Mucosa of descending colon (tissue), 3 donors: Measurements from ENCODE around the gene MUSK. TPM values are rescaled to one million over a fixed set of nuclear protein-coding genes. Genes with fewer than 3 reads are reported as not detected.
"Not testable (repeated sequence)": the region's sequence is repeated elsewhere in the genome, so short reads cannot be mapped to it uniquely, and the experiment has no call there.

Experiments used
- ATAC-seq: fragments of 200-7000 bp; cut with Tn5 transposase; one replicate; pipeline ENCODE4 v1.9.1; 2020; ENCODE audit warnings: mild to moderate bottlenecking, moderate library complexity
- DNase-seq, 3 donors: peaks; one replicate each; pipeline ENCODE4 v3.0.0-alpha.2; 2020
- H3K36me3 ChIP-seq: fragments of 200-600 bp; one replicate; pipeline ENCODE4 v1.8.0; 2021; ENCODE audit warnings: low read depth, mild to moderate bottlenecking
- H3K4me1 ChIP-seq: fragments of 200-600 bp; one replicate; pipeline ENCODE4 v1.8.0; 2021; ENCODE audit warnings: low read depth, mild to moderate bottlenecking
- H3K4me3 ChIP-seq: fragments of 200-600 bp; one replicate; pipeline ENCODE4 v1.8.0; 2021; ENCODE audit warnings: mild to moderate bottlenecking
- H3K9me3 ChIP-seq: fragments of 200-600 bp; one replicate; pipeline ENCODE4 v1.8.0; 2021; ENCODE audit warnings: mild to moderate bottlenecking
- CTCF ChIP-seq: fragments of 200-600 bp; IDR thresholded peaks from one replicate; pipeline ENCODE4 v1.8.0; 2022; ENCODE audit warnings: antibody characterized with exemption, mild to moderate bottlenecking
- intact Hi-C, 2 donors: fragments of 100-400 bp; cut with DNase I in 1 of 2; cut with micrococcal nuclease in 1 of 2; formaldehyde crosslinking; loops; one replicate each; pipeline versions ENCODE4 v1.11.0 to v1.11.1; 2022; cut with DNase I, micrococcal nuclease
- total RNA-seq, 3 donors: library from RNA; stranded (reverse); fragmentation: NEBNext Ultra II Directional in 2 of 3; extraction: Animal tissue kit (Norgen Biotek cat#: 25700) in 2 of 3; gene quantifications; one replicate each; pipeline versions ENCODE4 v1.2.1 to v1.2.4, GENCODE V29; 2021 to 2023
- donor health status: DM: no; HTN: no; CAD: no; lungs with moderate emphysema.
- donor health status: DM: no; HTN: no; CAD: no.
- donor health status: DM: no; HTN: yes; CAD: no.

The MUSK gene
- total RNA-seq, 3 donors from 2014 or later = 1.4 to 5.6 (median 3.6) TPM

- Histone ChIP-seq H3K36me3 (no peaks in the 10 kb centered on the region), H3K4me1 (no peaks in the 10 kb centered on the region), H3K4me3 (no peak overlapping the region), H3K9me3 (no peaks in the 10 kb centered on the region)
- ATAC-seq (no peak), DNase-seq (no peak)
- TF ChIP-seq CTCF = no peak
- intact Hi-C loops = loop anchor here in 1 of 2 donors (5.0 kb wide), 1 partner anchor 206 kb away; no protein-coding TSS in a partner anchor
These were observed 157.4 kb downstream of the MUSK start for GRCh38 chr9:110825950-110826349.

- not testable (repeated sequence) for H3K36me3 ChIP-seq, DNase-seq, H3K4me3 ChIP-seq, ATAC-seq, H3K4me1 ChIP-seq, H3K9me3 ChIP-seq
- intact Hi-C loops = loop anchor here in 1 of 2 donors (5.0 kb wide), 1 partner anchor 206 kb away; no protein-coding TSS in a partner anchor
These were observed 157.8 kb downstream of the MUSK start for GRCh38 chr9:110826400-110826799.

- H3K4me3 ChIP-seq = no peak overlapping the region
- H3K36me3 ChIP-seq = no peaks in the 10 kb centered on the region
- H3K9me3 ChIP-seq = no peaks in the 10 kb centered on the region
- intact Hi-C loops = loop anchor here in 1 of 2 donors (5.0 kb wide), 1 partner anchor 204 kb away; no protein-coding TSS in a partner anchor
- peak in 1 of 3 donors; percentile 47 for DNase-seq
- peak; percentile 30 for ATAC-seq
- no peaks in the 10 kb centered on the region for H3K4me1 ChIP-seq
- no peak for TF ChIP-seq CTCF
These were observed 159.7 kb downstream of the MUSK start for GRCh38 chr9:110828264-110828663.

- Histone ChIP-seq H3K36me3 (no peaks in the 10 kb centered on the region), H3K9me3 (no peaks in the 10 kb centered on the region), H3K4me1 (no peaks in the 10 kb centered on the region), H3K4me3 (no peak overlapping the region)
- no peak for ATAC-seq
- no peak for TF ChIP-seq CTCF
- no peak for DNase-seq
- intact Hi-C loops = no loop called here
These were observed 161.9 kb downstream of the MUSK start for GRCh38 chr9:110830495-110830894.

- no peak for DNase-seq
- intact Hi-C loops = no loop called here
- H3K4me1 ChIP-seq = no peaks in the 10 kb centered on the region
- no peak for ATAC-seq
- no peak for TF ChIP-seq CTCF
- H3K4me3 ChIP-seq = no peak overlapping the region
- no peaks in the 10 kb centered on the region for H3K9me3 ChIP-seq
- no peaks in the 10 kb centered on the region for H3K36me3 ChIP-seq
These were observed 164.3 kb downstream of the MUSK start for GRCh38 chr9:110832926-110833325.

- Histone ChIP-seq H3K36me3 (no peaks in the 10 kb centered on the region), H3K4me1 (no peaks in the 10 kb centered on the region), H3K4me3 (no peak overlapping the region), H3K9me3 (no peaks in the 10 kb centered on the region)
- ATAC-seq (no peak), DNase-seq (no peak)
- no peak for TF ChIP-seq CTCF
- intact Hi-C loops = no loop called here
These were observed 166.8 kb downstream of the MUSK start for GRCh38 chr9:110835404-110835803.
